HL-60 (cell line): ENCODE data around the gene RNF144A.

Experiments used
- DNase-seq, 2 experiments: peaks; one replicate each; pipeline ENCODE4 v3.0.0-alpha.2; 2010 to 2020; ENCODE audit warnings: low read depth in 1 of 2, low spot score in 1 of 2
- H3K27ac ChIP-seq: fragments of 250-450 bp; sonication (Bioruptor Pico); replicated peaks from 2 replicates; pipeline ENCODE4 v1.5.1; 2020; ENCODE audit warnings: mild to moderate bottlenecking, moderate library complexity
- H3K27me3 ChIP-seq: fragments of 250-450 bp; sonication (Bioruptor Pico); 2 replicates; pipeline ENCODE4 v1.5.1; 2021; ENCODE audit warnings: mild to moderate bottlenecking, moderate library complexity; ENCODE audit not compliant: insufficient read depth, poor library complexity, severe bottlenecking
- H3K4me3 ChIP-seq: replicated peaks from 2 replicates; pipeline ENCODE4 v1.5.1; 2011; ENCODE audit warnings: mild to moderate bottlenecking, control low read depth, low read length; ENCODE audit not compliant: insufficient read depth
- GABPA ChIP-seq: IDR thresholded peaks from 2 replicates; pipeline ENCODE4 v1.6.1; 2012; ENCODE audit warnings: low read depth
- POLR2AphosphoS5 ChIP-seq: IDR thresholded peaks from 2 replicates; pipeline ENCODE4 v1.6.1; 2012; ENCODE audit warnings: low read depth
- SPI1 ChIP-seq: IDR thresholded peaks from 2 replicates; pipeline ENCODE4 v1.6.1; 2012; ENCODE audit warnings: low read depth, mild to moderate bottlenecking, borderline replicate concordance
- TF ChIP-seq, protein P1 (sequence below): IDR thresholded peaks from 2 replicates; pipeline ENCODE4 v1.6.1; 2012; ENCODE audit warnings: low read depth; ENCODE audit not compliant: insufficient replicate concordance
- TF ChIP-seq, protein P2 (sequence below): IDR thresholded peaks from one replicate; pipeline ENCODE4 v1.5.1; 2011; ENCODE audit warnings: low read length, control low read depth, inconsistent platforms; ENCODE audit not compliant: insufficient read depth

Gene RNF144A

DNA sequence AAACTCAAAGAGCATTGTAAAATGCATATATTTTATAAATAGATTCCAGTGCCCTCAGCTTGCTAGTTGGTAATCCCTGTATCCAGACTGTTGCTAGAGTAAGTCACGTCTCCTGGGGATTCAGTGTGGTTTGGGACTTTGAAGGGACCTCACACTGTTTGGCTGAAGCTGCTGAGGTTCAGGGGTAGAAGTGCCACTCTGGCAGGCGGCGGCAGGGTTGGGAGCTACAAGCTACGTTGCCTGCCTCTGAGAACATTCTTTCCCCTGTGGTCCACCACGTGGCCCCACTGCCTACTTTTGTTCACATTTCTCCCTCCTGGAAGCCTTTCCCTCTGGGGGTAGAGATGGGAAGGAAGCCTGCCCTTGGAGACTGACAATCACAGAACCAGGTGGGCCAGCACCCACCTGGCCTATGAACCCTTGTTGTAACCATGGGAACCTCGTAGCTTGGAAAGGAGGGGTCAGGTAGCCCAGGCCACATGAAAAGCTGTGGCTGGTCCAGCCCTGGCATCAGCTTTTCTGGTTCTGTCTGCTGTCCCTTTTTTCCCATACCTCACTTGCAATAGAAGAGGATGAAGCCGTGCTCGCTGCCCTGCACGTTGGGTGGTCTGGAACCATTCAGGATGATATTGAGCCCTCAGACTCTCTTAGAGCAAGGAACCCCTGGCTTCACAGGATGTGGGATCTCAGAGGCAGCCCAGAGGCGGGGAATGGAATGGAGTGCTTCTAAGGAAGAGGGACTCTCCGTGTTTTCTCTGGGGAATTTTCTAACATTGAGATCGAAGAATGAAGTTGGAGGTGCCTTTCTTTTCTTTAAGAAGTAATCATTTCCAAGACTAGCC lies 2.9 kb downstream of the RNF144A start:
- Histone ChIP-seq H3K4me3 (no peak overlapping the region), H3K27me3 (no peaks in the 10 kb centered on the region), H3K27ac (no peak overlapping the region)
- no peak for DNase-seq
- TF ChIP-seq POLR2AphosphoS5 = no peak
- TF ChIP-seq, protein P1, sequence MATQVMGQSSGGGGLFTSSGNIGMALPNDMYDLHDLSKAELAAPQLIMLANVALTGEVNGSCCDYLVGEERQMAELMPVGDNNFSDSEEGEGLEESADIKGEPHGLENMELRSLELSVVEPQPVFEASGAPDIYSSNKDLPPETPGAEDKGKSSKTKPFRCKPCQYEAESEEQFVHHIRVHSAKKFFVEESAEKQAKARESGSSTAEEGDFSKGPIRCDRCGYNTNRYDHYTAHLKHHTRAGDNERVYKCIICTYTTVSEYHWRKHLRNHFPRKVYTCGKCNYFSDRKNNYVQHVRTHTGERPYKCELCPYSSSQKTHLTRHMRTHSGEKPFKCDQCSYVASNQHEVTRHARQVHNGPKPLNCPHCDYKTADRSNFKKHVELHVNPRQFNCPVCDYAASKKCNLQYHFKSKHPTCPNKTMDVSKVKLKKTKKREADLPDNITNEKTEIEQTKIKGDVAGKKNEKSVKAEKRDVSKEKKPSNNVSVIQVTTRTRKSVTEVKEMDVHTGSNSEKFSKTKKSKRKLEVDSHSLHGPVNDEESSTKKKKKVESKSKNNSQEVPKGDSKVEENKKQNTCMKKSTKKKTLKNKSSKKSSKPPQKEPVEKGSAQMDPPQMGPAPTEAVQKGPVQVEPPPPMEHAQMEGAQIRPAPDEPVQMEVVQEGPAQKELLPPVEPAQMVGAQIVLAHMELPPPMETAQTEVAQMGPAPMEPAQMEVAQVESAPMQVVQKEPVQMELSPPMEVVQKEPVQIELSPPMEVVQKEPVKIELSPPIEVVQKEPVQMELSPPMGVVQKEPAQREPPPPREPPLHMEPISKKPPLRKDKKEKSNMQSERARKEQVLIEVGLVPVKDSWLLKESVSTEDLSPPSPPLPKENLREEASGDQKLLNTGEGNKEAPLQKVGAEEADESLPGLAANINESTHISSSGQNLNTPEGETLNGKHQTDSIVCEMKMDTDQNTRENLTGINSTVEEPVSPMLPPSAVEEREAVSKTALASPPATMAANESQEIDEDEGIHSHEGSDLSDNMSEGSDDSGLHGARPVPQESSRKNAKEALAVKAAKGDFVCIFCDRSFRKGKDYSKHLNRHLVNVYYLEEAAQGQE = no peak
- no peak for TF ChIP-seq SPI1
- no peak for TF ChIP-seq GABPA
- TF ChIP-seq, protein P2, sequence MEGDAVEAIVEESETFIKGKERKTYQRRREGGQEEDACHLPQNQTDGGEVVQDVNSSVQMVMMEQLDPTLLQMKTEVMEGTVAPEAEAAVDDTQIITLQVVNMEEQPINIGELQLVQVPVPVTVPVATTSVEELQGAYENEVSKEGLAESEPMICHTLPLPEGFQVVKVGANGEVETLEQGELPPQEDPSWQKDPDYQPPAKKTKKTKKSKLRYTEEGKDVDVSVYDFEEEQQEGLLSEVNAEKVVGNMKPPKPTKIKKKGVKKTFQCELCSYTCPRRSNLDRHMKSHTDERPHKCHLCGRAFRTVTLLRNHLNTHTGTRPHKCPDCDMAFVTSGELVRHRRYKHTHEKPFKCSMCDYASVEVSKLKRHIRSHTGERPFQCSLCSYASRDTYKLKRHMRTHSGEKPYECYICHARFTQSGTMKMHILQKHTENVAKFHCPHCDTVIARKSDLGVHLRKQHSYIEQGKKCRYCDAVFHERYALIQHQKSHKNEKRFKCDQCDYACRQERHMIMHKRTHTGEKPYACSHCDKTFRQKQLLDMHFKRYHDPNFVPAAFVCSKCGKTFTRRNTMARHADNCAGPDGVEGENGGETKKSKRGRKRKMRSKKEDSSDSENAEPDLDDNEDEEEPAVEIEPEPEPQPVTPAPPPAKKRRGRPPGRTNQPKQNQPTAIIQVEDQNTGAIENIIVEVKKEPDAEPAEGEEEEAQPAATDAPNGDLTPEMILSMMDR = no peak

DNA sequence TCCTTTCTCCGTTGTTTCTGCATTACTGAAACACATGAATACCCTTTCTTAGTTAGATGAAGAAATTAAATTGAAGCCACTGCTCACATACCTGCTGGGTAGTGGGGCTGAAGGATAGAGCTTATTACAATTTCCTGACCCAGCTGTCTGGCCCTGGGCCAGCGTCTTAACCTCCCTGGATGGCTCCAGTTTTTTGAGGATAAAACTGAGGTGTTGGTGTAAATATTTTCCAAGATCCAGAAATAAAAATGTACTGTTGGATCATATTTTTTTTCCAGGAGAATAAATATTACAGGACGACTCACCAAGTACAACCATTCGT lies 3.5 kb downstream of the RNF144A start:
- no peak overlapping the region for H3K27ac ChIP-seq

DNA sequence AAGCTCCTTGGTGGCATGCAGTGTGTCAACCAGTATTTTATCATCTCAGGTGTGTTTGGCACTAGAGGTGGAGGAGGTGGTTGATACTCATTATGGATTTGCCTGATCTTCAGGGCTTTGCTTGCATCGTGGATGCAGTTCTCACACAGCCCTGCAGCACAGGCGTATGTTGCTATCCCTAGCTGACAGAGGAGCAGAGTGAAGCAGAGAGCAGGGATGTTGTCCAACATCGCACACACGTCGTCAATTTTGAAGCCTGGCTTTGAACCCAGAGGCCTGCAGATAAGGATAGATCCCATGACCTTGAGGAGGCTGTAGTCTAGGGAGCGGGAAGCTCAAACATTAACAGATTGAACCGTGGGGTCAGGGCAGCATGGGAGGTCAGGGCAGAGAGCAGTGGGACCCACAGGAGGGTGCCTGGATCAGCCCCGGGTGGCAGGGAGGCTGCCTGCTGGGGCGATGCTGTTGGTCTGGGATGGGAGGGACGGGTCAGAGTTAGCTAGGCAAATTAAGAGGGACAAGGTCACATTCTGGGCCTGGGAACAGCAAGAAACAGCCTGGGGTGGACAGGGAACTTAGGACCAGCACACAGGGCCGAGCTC lies 4.2 kb downstream of the RNF144A start:
- TF ChIP-seq, protein P2 = no peak
- TF ChIP-seq, protein P1 = no peak
- TF ChIP-seq POLR2AphosphoS5 (no peak), GABPA (no peak), SPI1 (no peak)
- DNase-seq = no peak

More for the DNA sequence above, 3.5 kb downstream of the RNF144A start:
- H3K4me3 ChIP-seq = no peak overlapping the region
- no peak for DNase-seq
- TF ChIP-seq SPI1 (no peak), GABPA (no peak), POLR2AphosphoS5 (no peak)
- TF ChIP-seq, protein P2 = no peak
- TF ChIP-seq, protein P1 = no peak
- H3K27me3 ChIP-seq = no peaks in the 10 kb centered on the region

More for the DNA sequence above, 4.2 kb downstream of the RNF144A start:
- Histone ChIP-seq H3K27me3 (no peaks in the 10 kb centered on the region), H3K4me3 (no peak overlapping the region), H3K27ac (no peak overlapping the region)
